Effector memory CD4-positive, alpha-beta T cell (primary cell): ENCODE measurements around the gene PXN.
"Not testable (repeated sequence)": the region's sequence is repeated elsewhere in the genome, so short reads cannot be mapped to it uniquely, and the experiment has no call there.

Source experiments
- DNase-seq, 3 donors: peaks; one replicate each; pipeline ENCODE4 v3.0.0-alpha.2; 2020
- H3K27ac ChIP-seq: 2 replicates; pipeline ENCODE4 v1.7.0; 2013; ENCODE audit warnings: mild to moderate bottlenecking, low read length, moderate library complexity; ENCODE audit not compliant: insufficient read depth, poor library complexity, severe bottlenecking
- H3K27me3 ChIP-seq: replicated peaks from 2 replicates; pipeline ENCODE4 v1.7.0; 2013; ENCODE audit warnings: mild to moderate bottlenecking, low read length; ENCODE audit not compliant: insufficient read depth, control insufficient read depth, poor library complexity, severe bottlenecking
- H3K36me3 ChIP-seq: 2 replicates; pipeline ENCODE4 v1.7.0; 2013; ENCODE audit warnings: mild to moderate bottlenecking, low read length, moderate library complexity; ENCODE audit not compliant: control insufficient read depth, insufficient read depth
- H3K4me1 ChIP-seq: 2 replicates; pipeline ENCODE4 v1.7.0; 2013; ENCODE audit warnings: low read length, mild to moderate bottlenecking; ENCODE audit not compliant: control insufficient read depth, insufficient read depth, poor library complexity, severe bottlenecking
- H3K4me3 ChIP-seq: 2 replicates; pipeline ENCODE4 v1.7.0; 2013; ENCODE audit warnings: low read length, low read depth, mild to moderate bottlenecking; ENCODE audit not compliant: insufficient read depth, poor library complexity, severe bottlenecking
- H3K9me3 ChIP-seq: 2 replicates; pipeline ENCODE4 v1.7.0; 2013; ENCODE audit warnings: mild to moderate bottlenecking, low read length, moderate library complexity; ENCODE audit not compliant: control insufficient read depth

PXN gene

DNA sequence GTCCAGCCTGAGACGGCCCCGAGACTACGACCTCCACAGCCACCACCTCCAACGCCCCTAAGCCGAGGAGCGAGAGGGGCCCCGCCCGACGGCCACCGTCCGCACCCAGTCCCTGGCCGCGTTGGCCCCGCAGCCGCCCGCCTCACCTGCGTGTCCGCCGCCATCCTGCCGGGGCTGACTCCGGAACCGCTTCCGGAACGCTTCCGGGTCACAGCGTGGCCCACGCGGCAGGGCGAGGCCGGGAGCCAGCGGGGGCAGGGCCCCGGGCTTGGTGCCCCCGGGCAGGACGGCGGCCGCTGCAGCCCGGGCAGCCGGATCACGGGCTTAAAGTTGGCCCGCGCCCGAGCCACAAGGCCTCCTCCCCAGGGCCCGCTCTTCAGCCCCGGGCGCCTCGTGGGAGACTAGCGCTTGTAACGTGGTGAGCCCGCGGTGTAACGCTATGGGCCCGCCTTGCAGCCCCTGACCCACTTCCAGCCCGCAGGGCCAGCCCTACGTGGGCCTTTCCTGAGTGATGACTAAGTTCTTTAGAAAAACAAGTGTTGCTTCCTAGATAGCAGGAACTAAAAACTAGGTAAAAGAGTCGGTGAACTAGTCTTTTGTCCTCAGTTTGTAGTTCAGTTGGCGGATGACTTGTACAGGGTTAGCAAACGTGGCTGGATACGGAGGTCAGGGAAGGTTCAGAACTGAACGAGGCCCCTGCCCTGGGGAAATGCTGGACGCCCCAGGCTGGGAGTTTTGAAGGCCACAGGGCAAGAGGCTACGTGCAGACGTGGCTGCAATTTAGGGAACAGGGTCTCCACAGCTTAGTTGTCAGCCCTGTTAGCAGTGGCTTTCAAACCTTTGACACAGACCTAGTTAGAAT lies 70.8 kb downstream of the PXN start, which contains the start of gene GCN1:
Gene GCN1 (minus strand): TSS at position 182 of the 862 bp plus-strand sequence. CDS start 18 bp downstream, at position 164.
- peaks cover 42% of the 10 kb centered on the region for H3K36me3 ChIP-seq
- H3K4me1 ChIP-seq: peaks cover 27% of the 10 kb centered on the region

GRCh38 chr12:120194226-120194533 lies 71.3 kb downstream of the PXN start:
- peak overlapping the region; percentile 88 for H3K27ac ChIP-seq
- peaks cover 21% of the 10 kb centered on the region for H3K4me1 ChIP-seq
- no peaks in the 10 kb centered on the region for H3K9me3 ChIP-seq
- H3K36me3 ChIP-seq: peaks cover 40% of the 10 kb centered on the region
- H3K4me3 ChIP-seq: peak overlapping the region; percentile 86
- no peaks in the 10 kb centered on the region for H3K27me3 ChIP-seq
- no peak for DNase-seq

More for the DNA sequence above, 70.8 kb downstream of the PXN start, which contains the start of gene GCN1:
- Histone ChIP-seq H3K27me3 (no peaks in the 10 kb centered on the region), H3K27ac (peak within 1 kb of the TSS; percentile 88), H3K9me3 (no peaks in the 10 kb centered on the region), H3K4me3 (peak within 1 kb of the TSS; percentile 86)
- DNase-seq: peak; percentile 67 to 79 (median 78)

- H3K27ac ChIP-seq, H3K4me3 ChIP-seq, H3K27me3 ChIP-seq, DNase-seq, H3K9me3 ChIP-seq: not testable (repeated sequence)
- Histone ChIP-seq H3K36me3 (peaks cover 40% of the 10 kb centered on the region), H3K4me1 (peaks cover 16% of the 10 kb centered on the region)
Observed at GRCh38 chr12:120193286-120193685, 72.2 kb downstream of the PXN start.

DNA sequence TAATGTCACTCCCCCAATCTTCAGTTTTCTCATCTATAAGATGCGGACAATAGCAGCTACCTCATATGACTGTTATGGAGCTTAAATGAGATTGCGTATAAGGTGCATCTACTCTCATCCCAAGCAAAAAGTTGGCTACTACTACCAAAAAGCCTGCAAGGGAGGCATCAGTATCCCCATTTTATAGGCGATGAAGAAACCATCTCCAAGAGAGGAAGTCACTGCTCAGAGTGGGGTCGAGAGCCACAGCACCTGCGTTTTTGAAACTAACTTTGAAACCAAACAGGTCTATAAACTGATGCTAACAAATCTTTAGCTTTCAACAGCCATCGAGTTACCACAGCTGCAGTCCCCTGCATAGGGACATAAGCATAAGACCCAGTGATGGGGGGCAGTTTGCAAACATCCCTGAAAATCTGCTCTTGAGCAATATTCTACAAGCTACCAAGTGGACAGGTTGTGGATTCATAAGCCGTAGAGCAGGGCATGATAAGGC lies 74.5 kb downstream of the PXN start:
- Histone ChIP-seq H3K4me3 (no peak overlapping the region), H3K4me1 (peaks cover 16% of the 10 kb centered on the region), H3K9me3 (no peaks in the 10 kb centered on the region), H3K36me3 (peaks cover 43% of the 10 kb centered on the region), H3K27ac (no peak overlapping the region), H3K27me3 (no peaks in the 10 kb centered on the region)
- DNase-seq: no peak

DNA sequence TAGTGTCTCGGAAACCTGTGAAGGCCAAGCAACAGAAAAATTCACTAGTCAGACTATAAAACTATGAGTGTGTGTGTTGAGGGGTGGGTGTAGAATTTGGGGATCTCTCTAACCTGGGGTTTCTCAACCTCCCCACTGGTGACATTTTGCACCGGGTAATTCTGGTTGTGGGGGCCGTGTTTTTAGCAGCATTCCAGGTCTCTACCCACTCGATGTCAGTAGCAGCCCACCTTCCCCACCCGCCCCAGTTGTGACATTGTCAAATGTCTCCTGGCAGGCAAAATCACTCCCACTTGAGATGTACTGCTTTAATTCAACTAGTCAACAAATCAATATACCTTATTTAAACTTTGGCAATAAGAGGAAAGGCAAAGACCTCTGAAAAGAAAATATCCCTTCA lies 75.1 kb downstream of the PXN start:
- no peaks in the 10 kb centered on the region for H3K9me3 ChIP-seq
- H3K4me3 ChIP-seq: no peak overlapping the region
- DNase-seq: no peak
- peaks cover 43% of the 10 kb centered on the region for H3K36me3 ChIP-seq
- no peak overlapping the region for H3K27ac ChIP-seq
- H3K4me1 ChIP-seq: peaks cover 15% of the 10 kb centered on the region
- no peaks in the 10 kb centered on the region for H3K27me3 ChIP-seq

DNA sequence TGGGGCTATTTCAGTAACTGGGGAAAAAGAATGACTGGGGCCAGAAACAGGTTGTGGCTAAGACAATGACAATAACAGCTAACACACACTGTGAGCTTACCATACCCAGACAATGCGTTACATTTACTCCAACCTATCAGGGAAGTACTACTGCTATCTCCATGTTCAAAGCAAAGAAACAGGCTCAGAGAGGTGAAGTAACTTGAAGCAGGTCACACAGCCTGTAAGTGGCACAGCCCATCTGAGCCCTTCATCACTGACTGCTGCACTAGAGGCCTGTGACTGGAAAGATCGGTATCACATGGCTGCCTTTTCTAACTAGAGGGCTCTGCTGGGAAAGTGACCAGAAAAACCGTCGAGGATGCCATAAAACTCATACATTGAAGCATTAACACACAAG lies 78.9 kb downstream of the PXN start:
- no peaks in the 10 kb centered on the region for H3K27me3 ChIP-seq
- no peak for DNase-seq
- no peaks in the 10 kb centered on the region for H3K4me1 ChIP-seq
- H3K27ac ChIP-seq: no peak overlapping the region
- H3K36me3 ChIP-seq: peaks cover 76% of the 10 kb centered on the region
- no peaks in the 10 kb centered on the region for H3K9me3 ChIP-seq
- no peak overlapping the region for H3K4me3 ChIP-seq

DNA sequence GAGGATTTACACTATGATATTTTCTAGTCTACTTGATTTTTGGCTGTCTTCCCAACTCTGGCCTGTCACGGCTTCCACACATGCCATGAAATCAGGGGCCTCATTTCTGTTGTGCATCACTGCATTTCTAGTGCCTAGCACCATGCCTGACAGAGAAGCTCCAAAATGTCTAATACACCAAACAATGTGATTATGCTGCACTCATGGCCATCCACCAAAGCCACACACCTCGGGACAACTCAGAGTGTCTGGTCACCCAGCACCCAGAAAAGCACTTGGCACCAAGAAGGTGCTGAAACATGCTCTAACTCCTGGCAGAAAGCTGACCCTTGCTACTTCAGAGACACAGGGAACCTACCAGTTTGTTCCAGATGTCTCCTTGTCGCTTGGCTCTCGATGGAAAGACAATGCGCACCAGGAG lies 82.3 kb downstream of the PXN start:
- H3K27ac ChIP-seq: no peak overlapping the region
- H3K27me3 ChIP-seq: no peaks in the 10 kb centered on the region
- no peak overlapping the region for H3K4me3 ChIP-seq
- no peaks in the 10 kb centered on the region for H3K9me3 ChIP-seq
- H3K4me1 ChIP-seq: no peaks in the 10 kb centered on the region
- H3K36me3 ChIP-seq: peaks cover 76% of the 10 kb centered on the region
- no peak for DNase-seq

GRCh38 chr12:120181991-120182631 lies 83.4 kb downstream of the PXN start:
- Histone ChIP-seq H3K36me3 (peaks cover 77% of the 10 kb centered on the region), H3K4me1 (no peaks in the 10 kb centered on the region), H3K27me3 (no peaks in the 10 kb centered on the region), H3K4me3 (no peak overlapping the region), H3K27ac (no peak overlapping the region), H3K9me3 (no peaks in the 10 kb centered on the region)
- DNase-seq: no peak

- no peaks in the 10 kb centered on the region for H3K4me1 ChIP-seq
- H3K9me3 ChIP-seq: no peaks in the 10 kb centered on the region
- H3K27ac ChIP-seq: no peak overlapping the region
- no peak for DNase-seq
- H3K4me3 ChIP-seq: no peak overlapping the region
- H3K36me3 ChIP-seq: peaks cover 80% of the 10 kb centered on the region
- H3K27me3 ChIP-seq: no peaks in the 10 kb centered on the region
Observed at GRCh38 chr12:120180975-120181374, 84.6 kb downstream of the PXN start.

- H3K4me3 ChIP-seq: no peak overlapping the region
- H3K27ac ChIP-seq: no peak overlapping the region
- H3K9me3 ChIP-seq: no peaks in the 10 kb centered on the region
- no peaks in the 10 kb centered on the region for H3K4me1 ChIP-seq
- H3K27me3 ChIP-seq: no peaks in the 10 kb centered on the region
- no peak for DNase-seq
- peaks cover 91% of the 10 kb centered on the region for H3K36me3 ChIP-seq
Observed at GRCh38 chr12:120175537-120175936, 90.0 kb downstream of the PXN start.
